Posterior cingulate gyrus (tissue), 11 donors: Measurements from ENCODE around the gene PELI3.

Experiments used
- DNase-seq, 10 donors: peaks; one replicate each; pipeline versions ENCODE4 v3.0.0 to v3.0.0-alpha.2; 2020 to 2021; ENCODE audit warnings: mixed read lengths in 3 of 10
- intact Hi-C: fragments of 100-400 bp; cut with DNase I; formaldehyde crosslinking; loops from one replicate; pipeline ENCODE4 v1.15.1; 2023

The PELI3 gene

DNA sequence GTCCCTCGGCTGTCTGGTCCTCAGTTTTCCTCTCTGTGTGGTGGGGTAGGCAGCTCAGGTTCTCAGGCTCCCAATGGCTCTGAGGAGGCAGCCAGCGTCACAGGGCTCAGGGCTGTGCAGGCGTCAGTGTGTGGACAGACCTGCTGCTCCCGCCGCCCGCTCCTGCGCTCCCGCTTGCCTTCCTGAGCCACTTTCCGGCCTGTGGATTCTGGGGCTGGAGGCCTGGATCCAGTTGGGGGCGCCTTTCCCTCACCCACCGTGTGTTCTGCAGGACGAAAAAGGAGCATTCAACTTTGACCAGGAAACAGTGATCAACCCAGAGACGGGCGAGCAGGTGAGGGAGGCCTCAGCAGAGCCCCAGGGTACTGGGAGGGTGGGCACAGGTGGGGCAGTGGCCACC, 28.2 kb downstream of the PELI3 start:
- intact Hi-C loops: no loop called here
- peak in 2 of 10 donors; percentile 35 to 76 for DNase-seq

DNA sequence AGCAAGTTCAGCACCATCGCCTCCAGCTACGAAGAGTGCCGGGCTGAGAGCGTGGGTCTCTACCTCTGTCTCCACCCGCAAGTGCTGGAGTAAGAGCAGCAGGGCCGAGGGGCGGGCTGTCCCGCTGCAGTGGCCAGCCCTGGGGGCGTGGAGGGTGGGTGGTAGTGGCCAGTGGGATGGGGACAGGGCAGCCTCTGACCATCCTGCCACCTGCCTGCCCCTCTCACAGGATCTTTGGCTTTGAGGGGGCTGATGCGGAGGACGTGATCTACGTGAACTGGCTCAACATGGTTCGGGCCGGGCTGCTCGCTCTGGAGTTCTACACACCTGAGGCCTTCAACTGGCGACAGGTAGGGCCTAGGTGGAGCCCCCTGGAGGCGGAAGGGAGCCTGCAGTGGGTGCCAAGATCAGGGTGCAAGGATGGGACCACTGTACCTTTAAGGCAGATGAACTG, 28.7 kb downstream of the PELI3 start:
- peak in 2 of 10 donors; percentile 58 to 70 for DNase-seq
- intact Hi-C loops: no loop called here

DNA sequence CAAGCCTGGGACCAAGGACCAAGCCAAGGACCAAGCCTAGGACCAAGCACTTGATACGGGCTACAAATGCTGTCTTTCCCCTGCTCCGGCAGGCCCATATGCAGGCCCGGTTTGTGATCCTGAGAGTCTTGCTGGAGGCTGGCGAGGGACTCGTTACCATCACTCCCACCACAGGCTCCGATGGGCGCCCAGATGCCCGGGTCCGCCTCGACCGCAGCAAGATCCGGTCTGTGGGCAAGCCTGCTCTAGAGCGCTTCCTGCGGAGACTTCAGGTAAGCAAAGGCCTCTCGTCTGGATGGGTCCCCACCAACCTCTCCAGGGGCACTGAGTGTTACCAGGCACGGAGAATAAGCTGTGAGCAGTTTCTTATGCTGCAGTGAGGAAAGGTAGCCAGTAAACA, 30.5 kb downstream of the PELI3 start:
- peak in 2 of 10 donors; percentile 59 to 70 for DNase-seq
- intact Hi-C loops: no loop called here

DNA sequence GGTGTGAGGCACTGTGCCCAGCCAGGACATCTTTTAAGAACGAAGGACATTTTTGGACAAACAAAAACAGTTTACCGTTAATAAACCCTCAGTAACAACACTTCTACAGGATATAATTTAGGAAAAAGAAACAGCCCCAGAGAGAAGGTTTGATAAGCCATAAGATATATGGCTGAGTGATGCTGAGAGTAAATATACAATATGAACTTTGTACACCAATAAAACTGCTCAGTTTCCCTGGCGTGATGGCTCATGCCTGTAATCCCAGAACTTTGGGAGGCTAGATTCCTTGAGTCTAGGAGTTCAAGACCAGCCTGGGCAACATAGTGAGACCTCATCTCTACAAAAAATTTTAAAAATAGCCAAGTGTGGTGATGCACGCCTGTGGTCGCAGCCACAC, 31.8 kb downstream of the PELI3 start:
- DNase-seq: no peak
- intact Hi-C loops: no loop called here

DNA sequence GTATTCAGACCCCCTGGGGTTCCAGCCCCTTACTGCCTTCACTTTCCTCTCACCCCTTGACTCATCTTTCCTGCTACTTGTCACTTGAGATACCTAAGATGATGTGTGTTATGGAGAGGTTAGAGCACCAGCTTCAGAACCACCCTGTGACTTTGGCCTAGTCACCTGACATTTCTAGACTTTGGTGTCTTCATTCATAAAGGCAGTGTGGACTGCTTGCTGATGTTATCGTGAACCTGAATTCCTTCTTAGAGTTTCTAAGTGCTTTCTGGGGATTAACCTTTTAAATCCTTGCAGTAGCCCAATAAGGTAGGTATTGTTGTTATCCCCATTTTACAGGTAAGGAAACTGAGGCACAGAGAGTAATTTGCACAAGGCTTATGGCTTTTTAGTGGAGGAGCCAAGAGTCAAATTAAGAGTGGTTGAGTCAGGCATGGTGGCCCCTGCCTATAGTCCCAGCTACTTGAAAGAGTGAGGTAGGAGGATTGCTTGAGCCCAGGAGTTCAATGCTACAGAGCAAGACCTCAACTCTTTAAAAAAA, 38.6 kb downstream of the PELI3 start:
- intact Hi-C loops: no loop called here
- no peak for DNase-seq

DNA sequence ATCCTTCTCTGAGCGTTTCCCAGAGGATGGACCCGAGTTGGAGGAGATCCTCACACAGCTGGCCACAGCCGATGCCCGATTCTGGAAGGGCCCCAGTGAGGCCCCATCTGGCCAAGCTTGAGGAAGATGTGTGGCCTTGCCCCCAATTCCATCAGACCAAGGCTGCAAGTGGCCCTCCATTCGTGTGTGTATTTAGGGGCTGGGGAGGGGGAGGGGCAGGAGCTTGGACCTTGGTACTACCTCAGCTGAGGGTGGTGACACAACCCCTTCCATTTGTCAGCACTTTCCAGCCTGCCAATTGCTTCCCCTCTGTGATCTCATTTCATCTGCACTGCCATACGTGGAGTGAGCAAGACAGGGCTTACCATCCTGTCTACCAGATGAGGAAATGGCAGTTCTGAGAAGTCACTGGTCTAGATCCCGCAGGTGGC, 42.4 kb downstream of the PELI3 start:
- peak in 2 of 10 donors; percentile 57 to 67 for DNase-seq
- intact Hi-C loops: no loop called here

DNA sequence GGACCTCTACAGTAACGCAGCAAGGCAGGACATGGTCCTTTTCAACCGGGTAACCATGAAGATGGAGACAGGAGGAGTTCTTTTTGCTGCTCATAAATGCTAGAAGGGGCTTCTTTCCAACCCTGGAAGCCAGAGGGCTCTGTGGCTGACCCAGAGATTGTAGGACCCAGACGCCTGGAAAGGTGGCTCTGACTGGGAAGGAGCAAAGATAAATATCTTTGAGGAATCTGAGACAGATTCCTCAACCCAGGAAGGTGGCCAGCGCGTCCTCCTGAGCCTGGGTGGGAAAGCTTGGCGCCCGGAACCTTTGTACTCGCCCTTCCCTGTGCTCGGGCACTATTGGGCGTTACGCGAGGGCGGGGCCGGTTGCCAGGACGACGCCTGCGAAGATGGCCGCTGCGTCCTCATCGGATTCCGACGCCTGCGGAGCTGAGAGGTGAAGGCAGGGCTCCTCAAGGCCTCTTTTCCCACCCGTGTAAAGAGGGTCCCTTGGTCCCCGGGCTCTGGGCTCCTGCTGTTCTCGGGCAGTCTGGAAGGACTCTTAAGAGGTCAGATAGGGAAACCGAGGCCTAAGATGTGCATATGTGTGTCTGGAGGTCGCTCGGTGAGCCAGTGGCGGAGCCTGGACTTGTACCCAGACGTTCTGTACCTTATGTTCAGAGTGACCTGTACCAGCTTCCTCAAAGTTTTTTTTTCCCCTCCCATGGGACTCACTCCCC, 43.7 kb downstream of the PELI3 start, which contains the start of gene BBS1:
Gene BBS1, plus strand, starts transcription at position 365 of the 719 bp plus-strand sequence. Its CDS starts 25 bp downstream, at position 390.
- intact Hi-C loops: no loop called here
- DNase-seq: peak; percentile 80 to 98 (median 89)

DNA sequence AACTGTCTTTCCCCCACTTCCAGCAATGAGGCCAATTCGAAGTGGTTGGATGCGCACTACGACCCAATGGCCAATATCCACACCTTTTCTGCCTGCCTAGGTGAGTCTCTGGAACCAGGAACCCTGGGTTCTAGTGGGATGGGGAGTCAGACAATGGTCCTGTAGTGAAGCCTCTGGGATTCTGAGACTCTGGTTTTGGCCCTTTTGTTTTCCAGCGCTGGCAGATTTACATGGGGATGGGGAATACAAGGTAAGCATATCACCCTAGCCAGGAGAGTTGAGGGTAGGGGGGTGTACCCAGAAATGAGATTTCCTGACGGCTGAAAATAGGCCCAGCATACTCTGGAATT, 44.3 kb downstream of the PELI3 start:
- DNase-seq: no peak
- intact Hi-C loops: no loop called here

DNA sequence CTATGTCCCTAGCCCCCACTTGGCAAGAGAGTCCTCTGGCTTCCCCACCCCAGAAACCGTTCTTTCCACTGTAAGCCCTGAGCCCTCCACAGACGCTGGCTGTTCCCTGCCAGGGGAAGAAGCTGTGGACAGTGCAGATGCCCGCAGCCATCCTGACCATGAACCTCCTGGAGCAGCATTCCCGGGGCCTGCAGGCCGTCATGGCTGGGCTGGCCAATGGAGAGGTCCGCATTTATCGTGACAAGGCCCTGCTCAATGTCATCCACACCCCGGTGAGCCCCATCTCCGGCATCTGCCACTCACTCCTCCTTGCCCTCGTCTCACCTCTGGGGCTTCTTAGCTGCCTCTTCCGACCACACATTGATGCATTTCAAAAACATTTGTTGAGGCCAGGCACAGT, 56.9 kb downstream of the PELI3 start:
- DNase-seq: peak in 2 of 10 donors; percentile 39 to 68
- intact Hi-C loops: no loop called here

DNA sequence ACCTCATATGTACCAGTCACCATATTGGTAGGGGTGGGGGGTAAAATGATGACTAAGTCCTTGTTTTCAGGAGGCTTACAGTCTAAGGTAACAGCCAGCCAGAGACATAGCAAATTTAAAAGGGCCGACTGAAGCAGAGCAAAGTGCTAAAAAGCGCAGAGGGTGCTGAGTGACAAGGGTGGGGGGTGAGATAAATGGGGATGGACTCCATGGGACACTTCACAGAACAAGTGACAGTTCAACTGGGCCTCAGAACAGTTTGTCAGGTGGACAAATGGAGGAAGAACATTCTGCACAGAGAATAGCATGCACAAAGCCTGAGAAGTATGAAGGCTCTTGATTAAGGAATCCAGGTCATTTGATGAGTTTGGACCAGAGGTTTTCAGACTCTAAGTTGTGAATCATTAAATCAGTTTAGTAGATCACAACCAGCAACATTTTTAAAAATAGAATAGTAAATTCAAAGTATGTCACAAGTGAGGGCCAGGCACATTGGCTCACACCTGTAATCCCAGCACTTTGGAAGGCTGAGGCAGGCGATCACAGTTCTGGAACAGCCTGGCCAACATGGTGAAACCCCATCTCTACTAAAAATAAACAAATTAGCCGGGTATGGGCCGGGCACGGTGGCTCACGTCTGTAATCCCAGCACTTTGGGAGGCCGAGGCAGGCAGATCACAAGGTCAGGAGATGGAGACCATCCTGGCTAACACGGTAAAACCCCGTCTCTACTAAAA, 57.8 kb downstream of the PELI3 start:
- intact Hi-C loops: no loop called here

More for the DNA sequence above, 57.8 kb downstream of the PELI3 start:
- peak in 2 of 10 donors; percentile 2 to 45 for DNase-seq
